ENCODE measurements around the gene ANXA6. TPM values are rescaled to one million over a fixed set of nuclear protein-coding genes. Genes with fewer than 3 reads are reported as not detected.

ANXA6 gene
- total and polyA plus RNA-seq, 2 donors from 2014 or later = 107 to 183 TPM

GRCh38 chr5:151159649-151160373 lies 2.2 kb upstream of the ANXA6 start:
- Histone ChIP-seq H3K27me3 (ENCODE audit: control insufficient read depth, insufficient read depth, low read length) (no peaks in the 10 kb centered on the region), H3K27ac (ENCODE audit: low read depth in 2 of 2, low read length in 2 of 2) (no peak overlapping the region), H3K9ac (ENCODE audit: low read length in 3 of 3) (no peak overlapping the region), H3K9me3 (ENCODE audit: control insufficient read depth in 2 of 3, insufficient read depth in 1 of 3, low read length in 3 of 3) (no peaks in the 10 kb centered on the region), H3K4me3 (ENCODE audit: low read length in 3 of 3) (no peak overlapping the region), H3K4me1 (ENCODE audit: control insufficient read depth in 2 of 3, insufficient read depth in 2 of 3, low read depth in 1 of 3, low read length in 3 of 3) (peaks cover 0 to 22% (median 16%) of the 10 kb centered on the region in 3 donors), H3K36me3 (ENCODE audit: control insufficient read depth in 2 of 3, insufficient read depth in 3 of 3, low read length in 3 of 3) (no peaks in the 10 kb centered on the region)
- DNase-seq = no peak
- TF ChIP-seq, protein P1, sequence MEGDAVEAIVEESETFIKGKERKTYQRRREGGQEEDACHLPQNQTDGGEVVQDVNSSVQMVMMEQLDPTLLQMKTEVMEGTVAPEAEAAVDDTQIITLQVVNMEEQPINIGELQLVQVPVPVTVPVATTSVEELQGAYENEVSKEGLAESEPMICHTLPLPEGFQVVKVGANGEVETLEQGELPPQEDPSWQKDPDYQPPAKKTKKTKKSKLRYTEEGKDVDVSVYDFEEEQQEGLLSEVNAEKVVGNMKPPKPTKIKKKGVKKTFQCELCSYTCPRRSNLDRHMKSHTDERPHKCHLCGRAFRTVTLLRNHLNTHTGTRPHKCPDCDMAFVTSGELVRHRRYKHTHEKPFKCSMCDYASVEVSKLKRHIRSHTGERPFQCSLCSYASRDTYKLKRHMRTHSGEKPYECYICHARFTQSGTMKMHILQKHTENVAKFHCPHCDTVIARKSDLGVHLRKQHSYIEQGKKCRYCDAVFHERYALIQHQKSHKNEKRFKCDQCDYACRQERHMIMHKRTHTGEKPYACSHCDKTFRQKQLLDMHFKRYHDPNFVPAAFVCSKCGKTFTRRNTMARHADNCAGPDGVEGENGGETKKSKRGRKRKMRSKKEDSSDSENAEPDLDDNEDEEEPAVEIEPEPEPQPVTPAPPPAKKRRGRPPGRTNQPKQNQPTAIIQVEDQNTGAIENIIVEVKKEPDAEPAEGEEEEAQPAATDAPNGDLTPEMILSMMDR (IDR thresholded peaks at IDR 0.05; ENCODE audit: borderline replicate concordance, extremely low read depth, insufficient read depth) = no peak
- intact Hi-C loops (cut with DNase I) = no loop called here
- no peak for FAIRE-seq

DNA sequence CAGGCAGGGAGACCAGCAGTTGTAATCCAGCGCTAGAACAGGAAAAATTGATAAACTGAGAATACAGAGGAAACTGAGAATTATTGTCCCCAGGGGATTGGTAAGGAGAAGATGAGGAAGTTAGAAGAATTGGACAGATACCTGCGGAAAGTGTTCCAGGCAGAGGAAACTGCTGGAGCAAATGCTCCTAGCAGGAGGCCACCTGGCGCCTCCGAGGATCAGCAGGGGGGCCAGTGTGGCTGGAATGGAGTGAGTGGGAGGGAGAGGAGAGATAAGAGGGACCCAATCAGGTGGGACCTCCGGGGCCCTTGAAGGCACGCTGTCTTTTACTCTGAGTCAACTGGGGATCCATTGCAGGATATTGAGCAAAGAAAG lies 695 bp upstream of the ANXA6 start:
- Histone ChIP-seq H3K9ac (ENCODE audit: low read length in 3 of 3) (peak overlapping the region in 2 of 3 donors; percentile 40 to 72), H3K9me3 (ENCODE audit: control insufficient read depth in 2 of 3, insufficient read depth in 1 of 3, low read length in 3 of 3) (no peaks in the 10 kb centered on the region), H3K27me3 (ENCODE audit: control insufficient read depth, insufficient read depth, low read length) (no peaks in the 10 kb centered on the region), H3K27ac (ENCODE audit: low read depth in 2 of 2, low read length in 2 of 2) (peak overlapping the region; percentile 77 to 90), H3K4me3 (ENCODE audit: low read length in 3 of 3) (peak overlapping the region; percentile 56 to 78 (median 64)), H3K36me3 (ENCODE audit: control insufficient read depth in 2 of 3, insufficient read depth in 3 of 3, low read length in 3 of 3) (no peaks in the 10 kb centered on the region), H3K4me1 (ENCODE audit: control insufficient read depth in 2 of 3, insufficient read depth in 2 of 3, low read depth in 1 of 3, low read length in 3 of 3) (peaks cover 0 to 22% (median 21%) of the 10 kb centered on the region in 3 donors)
- TF ChIP-seq, protein P1 (IDR thresholded peaks at IDR 0.05; ENCODE audit: borderline replicate concordance, extremely low read depth, insufficient read depth) = no peak
- DNase-seq (peak in 1 of 5 donors; percentile 33), FAIRE-seq (no peak)
- intact Hi-C loops (cut with DNase I) = no loop called here

DNA sequence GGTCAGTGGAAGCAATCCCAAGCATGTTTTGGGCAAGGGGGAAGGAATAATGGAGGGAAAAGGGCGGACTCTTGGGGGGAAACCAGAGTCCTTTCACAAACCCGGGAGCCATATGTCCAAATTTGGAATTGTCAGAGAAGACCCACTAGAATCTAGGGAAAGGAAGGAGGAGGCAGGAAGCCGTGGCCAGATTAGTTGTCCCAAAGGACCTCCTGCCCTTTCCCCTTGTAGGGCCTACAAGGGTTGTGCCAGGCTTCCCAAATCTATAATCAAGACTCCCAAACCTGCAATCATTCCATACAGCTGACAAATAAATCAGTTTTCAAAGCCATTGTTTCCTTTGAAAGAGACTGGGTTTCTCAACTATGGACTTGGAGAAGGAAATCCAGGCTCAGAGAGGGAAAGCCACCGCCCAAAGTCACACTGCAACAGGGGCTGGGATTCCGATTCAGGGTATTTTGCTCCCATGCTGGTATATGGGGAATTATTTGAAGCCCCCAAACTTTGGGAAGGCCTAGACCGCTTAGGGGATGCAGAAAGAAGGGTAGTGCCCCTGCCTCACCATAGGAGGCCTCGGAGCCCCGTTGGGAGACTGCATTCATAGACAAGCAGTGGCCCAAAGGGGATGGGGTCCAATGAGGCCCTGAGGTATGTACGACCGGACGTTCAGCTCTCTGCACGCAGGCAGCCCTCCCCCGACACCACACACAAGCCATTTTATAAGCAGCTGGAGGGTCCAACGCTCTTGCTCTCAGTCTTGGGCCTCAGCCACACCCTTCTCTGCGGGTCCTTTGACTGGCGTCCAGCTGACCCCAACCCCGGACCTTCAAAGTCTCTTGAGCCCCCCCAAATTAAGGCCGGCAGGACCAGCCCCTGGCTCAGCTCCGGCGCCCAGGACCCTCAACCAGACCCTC lies 815 bp downstream of the ANXA6 start:
- peaks cover 0 to 28% (median 18%) of the 10 kb centered on the region in 3 donors for H3K4me1 ChIP-seq (ENCODE audit: control insufficient read depth in 2 of 3, insufficient read depth in 2 of 3, low read depth in 1 of 3, low read length in 3 of 3)
- intact Hi-C loops (cut with DNase I) = no loop called here
- no peaks in the 10 kb centered on the region for H3K9me3 ChIP-seq (ENCODE audit: control insufficient read depth in 2 of 3, insufficient read depth in 1 of 3, low read length in 3 of 3)
- H3K4me3 ChIP-seq (ENCODE audit: low read length in 3 of 3) = peak overlapping the region; percentile 56 to 78 (median 64)
- TF ChIP-seq, protein P1 (IDR thresholded peaks at IDR 0.05; ENCODE audit: borderline replicate concordance, extremely low read depth, insufficient read depth) = no peak
- DNase-seq = peak in 3 of 5 donors; percentile 36 to 61 (median 46)
- H3K9ac ChIP-seq (ENCODE audit: low read length in 3 of 3) = peak overlapping the region; percentile 19 to 72 (median 56)
- H3K27me3 ChIP-seq (ENCODE audit: control insufficient read depth, insufficient read depth, low read length) = no peaks in the 10 kb centered on the region
- no peaks in the 10 kb centered on the region for H3K36me3 ChIP-seq (ENCODE audit: control insufficient read depth in 2 of 3, insufficient read depth in 3 of 3, low read length in 3 of 3)
- FAIRE-seq = no peak
- peak overlapping the region; percentile 77 to 90 for H3K27ac ChIP-seq (ENCODE audit: low read depth in 2 of 2, low read length in 2 of 2)

Measured in kidney (tissue), 14 donors.